NCI-H2196 treated with DMSO at 0.1 percent for 48 hours (cell line): ENCODE data around the gene GJD2.

ENCODE experiments used
- DNase-seq: peaks from one replicate; lab custom pipeline; 2025; ENCODE audit not compliant: unreplicated experiment; lab: John Stamatoyannopoulos, UW

Gene GJD2

DNA sequence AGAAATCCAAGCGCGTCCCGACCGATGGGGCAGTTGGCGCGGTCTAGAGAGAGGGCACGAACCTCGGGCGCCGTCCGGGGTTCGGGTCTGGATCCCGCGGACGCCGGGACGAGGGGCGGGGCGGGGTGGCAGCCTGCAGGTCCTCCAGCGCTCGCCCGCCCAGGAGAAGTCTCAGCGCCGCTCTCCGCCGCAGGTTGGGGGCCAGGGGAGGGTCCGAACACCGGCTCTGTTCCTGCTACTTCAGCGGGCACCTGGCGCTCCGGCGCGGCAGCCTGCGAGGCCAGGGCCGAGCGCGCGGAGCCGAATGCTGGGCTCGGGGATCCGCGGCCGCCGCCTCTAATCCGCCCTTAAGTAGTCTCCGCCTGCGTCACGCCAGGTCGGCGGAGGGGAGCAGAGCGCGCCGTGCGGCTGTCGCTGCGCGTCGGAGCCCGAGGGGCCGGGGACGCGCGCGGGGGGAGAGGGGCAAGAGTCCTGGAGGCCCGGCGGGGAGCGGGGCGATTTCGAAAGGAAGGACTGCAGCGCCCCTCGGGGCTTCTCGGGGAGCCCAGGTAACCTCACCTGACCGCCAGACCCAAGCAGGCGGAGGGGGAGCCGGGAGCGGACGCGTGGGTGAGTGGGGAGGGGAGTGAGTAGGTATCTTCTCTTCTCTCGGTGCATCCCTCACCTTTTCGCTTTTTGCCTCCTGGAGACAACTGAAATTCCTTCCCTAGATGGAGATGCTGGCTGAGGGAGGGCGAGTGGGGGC, at the start of gene GJD2:
GJD2 (minus strand) TSS at position 325 of the 745 bp plus-strand sequence. CDS start 510 bp downstream, outside the sequence.
- no peak for DNase-seq

DNA sequence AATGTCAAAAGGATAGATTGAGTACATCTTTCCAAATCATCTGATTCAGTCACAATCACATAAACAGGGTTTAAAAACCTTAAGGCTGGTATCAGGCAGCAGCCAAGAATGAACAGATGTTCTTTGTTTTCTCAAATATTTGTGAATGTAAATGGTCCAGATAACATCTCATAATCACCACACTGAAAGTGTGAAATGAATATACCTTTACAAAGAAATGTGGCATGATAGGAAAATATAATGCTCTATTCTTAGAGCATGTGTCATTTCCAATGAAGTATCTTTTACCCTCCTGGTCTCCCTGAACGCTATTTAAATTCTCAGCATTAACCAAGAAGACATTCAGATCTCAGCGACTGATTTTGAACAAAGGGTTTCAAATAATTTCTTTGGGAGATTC, 49.3 kb upstream of the GJD2 start:
- DNase-seq = no peak

DNA sequence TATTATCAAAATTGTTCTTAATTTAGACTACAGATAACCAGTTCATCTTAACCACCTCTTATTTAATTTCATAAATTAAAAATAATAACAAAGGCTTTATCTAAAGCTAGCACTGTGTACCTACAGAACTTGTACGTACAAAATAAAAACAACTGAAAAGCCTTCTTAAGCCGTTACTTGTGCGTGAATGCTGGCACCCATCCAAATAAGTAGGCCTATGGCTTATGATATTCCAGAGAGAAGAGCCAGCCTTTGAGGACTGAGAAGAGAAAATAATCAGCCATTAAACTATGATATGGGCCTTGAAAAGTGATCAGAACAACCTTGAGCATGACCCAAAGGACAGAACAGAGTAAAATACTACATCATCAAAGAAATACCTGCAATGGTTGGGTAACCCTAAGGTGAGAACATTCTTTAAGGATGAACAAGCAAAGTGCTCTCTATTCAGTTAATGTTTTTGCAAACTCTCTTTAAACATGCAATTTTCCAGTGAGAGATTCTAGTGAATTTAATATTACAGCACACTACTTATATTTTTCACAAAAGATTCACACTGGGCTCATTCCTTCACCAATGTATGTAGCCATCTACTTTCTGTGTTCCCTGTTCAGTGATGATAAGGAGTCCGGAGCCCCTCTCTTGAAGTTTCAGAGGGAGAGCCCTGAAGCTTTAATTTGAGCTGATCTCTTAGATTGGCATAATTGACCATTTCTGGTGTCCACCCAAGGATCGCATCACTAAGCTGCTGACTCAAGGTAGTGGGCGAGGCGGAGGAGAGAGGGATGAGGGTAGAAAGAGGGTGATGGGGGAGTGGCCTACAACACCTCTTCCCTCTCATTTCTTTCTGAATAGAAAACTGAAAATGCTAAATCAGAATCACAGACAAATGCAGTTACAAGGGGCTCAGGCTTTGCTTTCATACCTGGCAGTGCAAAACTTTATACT, 48.3 kb upstream of the GJD2 start:
- DNase-seq = no peak

DNA sequence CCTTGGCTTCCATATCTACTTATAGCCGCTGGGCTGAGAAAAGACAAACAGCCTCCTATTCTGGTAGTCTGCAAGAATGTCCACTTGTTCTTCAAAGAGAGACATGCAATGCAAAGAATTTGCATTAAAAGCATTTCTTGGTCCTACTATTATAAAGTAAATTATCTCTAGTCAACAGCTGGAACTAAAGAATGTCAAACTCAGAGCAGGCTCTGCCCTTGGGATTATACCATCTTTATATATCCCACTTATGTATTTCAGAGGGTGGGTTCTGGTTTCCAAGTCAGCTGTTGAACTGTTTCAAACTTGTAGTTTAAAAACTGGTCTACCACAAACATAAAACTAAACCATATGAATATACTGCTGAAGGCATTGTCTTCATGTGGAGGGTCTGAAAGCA, 47.6 kb upstream of the GJD2 start:
- DNase-seq = no peak

DNA sequence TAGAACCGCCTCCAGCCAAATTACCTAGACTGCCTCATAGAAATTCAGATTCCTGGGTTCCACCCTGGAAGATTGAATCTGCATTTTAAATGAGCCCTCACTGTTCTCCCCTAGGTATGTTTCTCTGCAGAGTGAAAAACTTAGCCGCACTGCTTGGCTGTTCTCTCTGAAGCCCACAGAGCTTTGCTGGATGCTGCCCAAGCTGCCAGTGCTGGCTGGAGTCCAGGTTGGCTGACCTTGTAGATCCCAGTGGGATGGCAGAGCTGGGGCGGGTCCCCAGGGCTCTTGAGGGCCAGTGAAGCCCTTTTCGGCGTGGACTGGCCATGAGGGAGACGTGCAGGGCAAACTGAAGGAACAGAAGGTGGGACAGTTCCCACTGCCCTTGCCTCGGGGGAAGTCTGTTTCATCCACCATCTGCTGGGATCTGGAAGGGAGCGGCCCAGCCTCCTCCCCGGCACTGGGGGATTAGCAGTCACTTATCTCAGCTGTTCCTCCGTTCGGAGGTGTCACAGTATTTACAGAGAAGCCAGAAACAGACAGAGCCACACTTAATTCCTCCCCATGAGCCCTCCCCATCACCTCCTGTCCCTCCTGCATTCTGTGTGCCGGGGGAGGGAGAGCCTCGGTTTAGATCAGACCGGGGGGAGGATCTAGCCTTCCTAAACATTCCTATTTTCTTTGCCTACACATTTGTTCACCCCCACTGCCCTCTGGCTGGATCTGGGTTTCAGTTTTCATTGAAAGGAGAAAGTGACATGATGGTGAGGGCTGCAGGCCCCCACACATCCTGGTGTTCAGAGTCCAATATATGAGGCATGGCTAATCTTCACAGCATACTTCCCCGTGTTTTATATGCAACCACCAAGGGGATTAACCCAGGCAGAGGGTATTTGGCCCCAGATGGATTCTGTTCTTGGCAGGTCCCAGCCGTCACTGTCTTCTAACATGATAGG, 44.6 kb upstream of the GJD2 start:
- no peak for DNase-seq

DNA sequence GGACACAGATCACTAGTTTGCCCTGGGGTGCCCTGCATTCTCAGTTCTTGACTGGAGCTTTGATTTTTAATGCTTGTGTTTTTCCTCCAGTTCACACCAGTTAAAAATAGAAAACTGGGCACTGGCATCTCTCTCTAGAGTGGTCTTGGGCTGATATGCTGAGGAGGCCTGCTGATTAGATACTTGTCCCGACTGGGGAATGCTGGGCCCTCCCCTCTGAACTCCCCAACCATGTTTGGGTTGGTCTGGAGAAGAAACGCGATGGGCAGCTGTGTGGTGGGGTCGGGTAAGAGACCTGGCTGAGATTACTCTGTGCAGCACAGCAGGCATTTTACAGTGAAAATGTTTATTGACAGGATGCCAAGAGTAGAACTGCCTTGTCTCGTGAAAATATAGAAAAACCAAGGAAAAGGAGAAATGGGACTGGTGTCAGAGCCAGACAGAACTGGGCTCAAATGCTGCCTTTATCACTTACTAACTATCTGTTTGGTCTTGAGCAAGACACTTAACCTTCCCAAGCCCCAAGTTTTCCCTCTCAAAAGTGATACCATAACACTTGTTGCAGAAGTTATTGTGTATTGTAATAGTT, 42.1 kb upstream of the GJD2 start:
- DNase-seq = no peak

DNA sequence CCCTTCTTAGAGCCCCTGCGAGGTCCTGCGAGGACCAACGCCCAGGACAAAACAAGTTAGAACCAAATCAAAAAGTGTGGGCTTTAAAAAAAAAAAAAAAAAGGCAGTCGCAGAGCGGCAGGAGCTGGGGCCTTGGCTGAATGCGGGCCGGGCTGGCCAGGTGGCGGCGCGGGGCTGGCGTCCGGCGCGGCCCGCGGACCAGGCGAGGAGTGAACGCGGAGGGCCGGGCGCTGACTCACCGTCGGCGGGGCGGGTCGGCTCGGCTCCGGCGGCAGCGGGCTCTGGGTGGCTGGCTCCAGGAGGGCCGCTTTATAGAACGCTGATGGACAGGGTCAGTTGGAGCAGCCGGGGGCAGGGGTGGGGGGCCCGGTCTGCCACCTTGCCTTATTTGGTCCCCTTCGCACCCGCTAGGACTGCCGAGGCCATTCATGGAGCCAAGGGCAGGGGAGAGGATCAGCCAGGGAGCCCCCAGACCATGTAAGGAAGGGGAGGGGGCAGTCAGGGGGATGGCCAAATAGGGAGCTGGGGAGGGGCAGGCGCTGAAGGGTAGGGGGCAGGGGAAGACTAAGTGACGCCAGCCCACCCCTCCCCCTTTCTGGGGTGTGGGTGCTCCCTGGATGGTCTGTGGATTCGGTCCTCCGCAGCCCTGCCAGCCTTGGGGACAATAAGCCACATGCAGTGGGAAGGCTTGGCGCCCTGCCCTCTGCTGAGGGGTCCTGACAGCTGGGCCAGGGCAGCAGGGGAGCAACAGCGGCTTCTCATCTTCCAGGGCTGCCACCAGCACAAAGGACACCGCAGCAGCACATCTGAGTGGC, 40.7 kb upstream of the GJD2 start, which contains the start of gene ACTC1:
ACTC1 (minus strand) TSS at position 283 of the 815 bp plus-strand sequence. CDS start 741 bp downstream, outside the sequence.
- DNase-seq = no peak

DNA sequence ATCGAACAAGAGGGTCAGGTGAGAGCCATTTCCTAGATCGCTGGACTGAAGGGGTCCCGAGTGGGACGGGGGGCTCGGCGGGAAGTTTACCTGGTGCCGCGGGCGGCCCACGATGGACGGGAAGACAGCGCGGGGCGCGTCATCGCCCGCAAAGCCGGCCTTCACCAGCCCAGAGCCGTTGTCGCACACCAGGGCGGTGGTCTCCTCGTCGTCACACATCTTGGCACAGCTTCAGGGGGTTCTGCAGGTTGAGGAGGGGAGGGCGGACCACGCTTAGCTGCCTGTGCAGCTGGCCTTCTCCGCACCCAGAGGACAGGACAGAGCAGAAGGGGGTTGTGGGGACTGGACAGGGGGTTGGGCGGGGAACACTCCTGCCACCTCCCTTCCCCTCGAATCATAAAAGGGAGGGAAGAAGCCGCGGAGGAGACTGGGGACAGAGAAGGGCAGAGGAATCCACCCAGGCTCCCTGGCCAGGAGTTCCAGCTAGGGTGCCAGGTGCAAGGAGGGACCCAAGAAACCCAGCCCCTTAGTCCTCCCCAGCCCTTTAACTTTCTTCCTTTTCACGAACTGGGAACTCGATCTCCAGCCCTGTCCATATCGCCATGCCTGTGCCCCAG, 39.9 kb upstream of the GJD2 start:
- DNase-seq = no peak

DNA sequence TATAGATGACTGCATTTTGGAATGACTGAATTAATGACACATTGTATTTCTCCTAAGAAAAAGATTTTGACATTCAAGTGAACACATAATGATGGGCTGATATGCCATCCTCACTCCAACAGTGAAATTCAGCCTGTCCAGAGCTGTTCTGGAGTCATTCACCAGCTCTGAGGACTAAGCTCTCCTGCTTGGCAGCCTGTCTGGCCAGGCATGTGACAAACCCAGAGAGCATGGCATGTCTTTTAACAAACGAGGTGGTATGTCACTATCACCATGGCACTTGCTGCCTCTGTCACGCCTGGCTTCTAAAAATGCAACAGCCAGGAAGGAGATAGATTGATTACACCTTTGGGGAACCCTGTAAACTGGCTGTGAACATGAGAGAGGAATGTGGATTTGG, 39.1 kb upstream of the GJD2 start:
- no peak for DNase-seq

DNA sequence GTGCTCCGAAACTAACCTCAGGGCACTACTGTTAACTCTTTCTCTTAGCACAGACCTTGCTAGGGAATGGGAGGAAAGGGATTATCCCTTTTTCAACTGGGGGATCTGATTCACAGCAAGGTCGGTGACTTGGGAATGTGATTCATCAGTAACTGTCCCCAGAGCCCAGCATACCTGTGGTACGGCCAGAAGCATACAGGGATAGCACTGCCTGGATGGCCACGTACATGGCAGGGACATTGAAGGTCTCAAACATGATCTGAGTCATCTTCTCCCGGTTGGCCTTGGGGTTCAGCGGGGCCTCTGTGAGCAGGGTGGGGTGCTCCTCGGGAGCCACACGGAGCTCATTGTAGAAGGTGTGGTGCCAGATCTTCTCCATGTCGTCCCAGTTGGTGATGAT, 38.3 kb upstream of the GJD2 start:
- DNase-seq = no peak

DNA sequence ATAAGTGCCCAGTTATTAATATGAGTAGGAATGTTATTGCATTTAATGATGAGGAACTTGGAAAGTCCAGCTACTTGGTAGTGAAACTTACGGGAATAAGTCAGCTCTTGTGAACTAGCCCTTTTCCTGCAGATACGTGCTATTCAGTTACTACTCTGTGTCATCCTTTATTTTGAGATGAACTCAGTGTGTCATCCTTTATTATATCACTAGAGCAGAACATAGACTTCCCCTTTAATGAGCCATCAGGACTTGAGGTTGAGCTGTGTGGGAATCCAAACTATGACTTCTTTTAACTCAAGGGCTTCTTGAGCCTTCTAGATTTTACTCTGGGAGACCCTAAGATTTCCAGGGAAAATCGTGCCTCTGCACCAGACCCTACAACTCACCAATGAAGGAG, 36.9 kb upstream of the GJD2 start:
- DNase-seq = no peak

DNA sequence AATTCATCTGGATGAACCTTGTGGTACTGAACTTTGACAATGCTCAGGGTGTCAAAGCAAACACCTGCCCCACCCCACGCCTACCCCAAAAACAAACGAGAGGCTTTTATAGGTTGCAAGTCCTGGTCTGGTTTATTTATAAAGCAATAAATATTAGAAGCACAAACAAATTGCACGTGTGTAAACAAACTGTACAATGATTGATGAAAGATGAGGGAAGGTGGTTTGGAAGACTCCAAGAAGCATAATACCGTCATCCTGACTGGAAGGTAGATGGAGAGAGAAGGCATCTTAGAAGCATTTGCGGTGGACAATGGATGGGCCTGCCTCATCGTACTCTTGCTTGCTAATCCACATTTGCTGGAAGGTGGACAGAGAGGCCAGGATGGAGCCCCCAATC, 35.3 kb upstream of the GJD2 start:
- no peak for DNase-seq

DNA sequence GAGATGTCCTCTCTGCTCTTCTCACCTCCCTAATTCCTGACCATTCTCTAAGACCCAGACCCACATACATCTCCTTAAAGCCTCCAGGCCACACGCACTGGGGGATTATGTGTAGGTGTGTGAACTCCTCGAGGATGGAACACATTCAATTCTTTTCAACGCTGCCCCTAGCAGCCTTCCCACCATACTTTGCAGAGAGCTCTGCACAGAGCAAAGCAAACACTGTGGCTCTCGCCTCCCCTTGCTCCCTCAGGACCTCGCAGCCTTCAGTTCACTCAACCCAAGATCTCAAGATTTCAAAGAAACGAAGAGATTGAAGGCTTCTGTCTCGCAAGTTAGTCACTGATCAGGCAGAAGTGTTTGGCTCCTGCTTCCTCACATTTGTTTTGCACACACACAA, 34.5 kb upstream of the GJD2 start:
- DNase-seq = no peak

DNA sequence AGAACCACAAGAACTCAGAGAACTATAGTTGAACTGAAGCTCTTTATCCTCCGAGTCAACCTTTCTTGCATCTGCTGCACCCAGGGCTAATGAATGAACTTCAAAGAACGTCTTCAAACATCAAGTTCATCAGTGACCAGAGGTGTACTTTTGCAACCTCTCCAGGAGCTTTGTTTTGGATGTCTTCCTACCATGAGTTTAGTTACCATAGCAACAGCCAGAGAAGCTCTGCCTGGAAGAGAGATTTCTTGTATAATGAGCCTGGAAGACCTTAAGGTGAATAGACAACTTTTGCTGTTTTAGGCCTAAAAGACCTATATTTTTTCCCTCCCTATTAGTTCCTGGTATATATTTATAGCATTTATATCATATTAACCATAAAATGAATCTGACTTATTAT, 31.4 kb upstream of the GJD2 start:
- no peak for DNase-seq

DNA sequence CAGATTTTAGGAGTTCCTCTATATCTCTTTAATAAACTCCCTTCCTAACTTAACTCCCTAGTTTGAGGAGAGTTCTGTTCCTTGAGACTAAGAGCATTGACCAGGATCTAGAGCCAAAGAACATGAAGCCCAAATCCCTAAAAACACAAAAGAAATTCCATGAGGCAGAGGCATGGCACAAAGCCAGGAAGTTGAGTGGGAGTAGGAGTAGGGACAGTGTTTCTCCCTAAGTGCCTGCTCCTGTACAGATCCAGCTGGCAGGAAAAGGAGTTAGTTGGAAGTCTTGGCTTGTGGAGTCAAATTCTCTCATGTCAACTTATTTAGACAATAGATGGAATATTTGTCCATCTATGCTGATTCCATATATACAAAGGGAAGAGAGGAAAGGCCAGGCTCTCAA, 29.2 kb upstream of the GJD2 start:
- no peak for DNase-seq

DNA sequence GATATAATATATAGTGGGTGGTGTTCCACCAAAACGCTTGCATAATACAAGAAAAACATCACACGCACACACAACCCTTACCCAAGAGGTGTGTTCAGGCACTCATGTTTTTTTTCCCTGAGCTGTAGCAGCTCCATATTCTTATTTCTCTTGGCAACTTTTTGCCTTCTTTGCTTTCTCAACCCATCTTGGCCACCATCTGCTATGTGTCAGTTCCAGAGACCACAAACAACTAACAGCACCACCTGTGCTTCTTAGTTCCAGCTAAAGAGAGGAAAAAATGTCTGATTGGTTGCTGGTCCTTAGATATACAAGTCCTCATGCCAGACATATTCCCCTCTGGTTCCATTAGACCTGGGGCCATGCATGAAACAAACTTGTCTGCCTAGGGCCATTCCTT, 28.6 kb upstream of the GJD2 start:
- no peak for DNase-seq

DNA sequence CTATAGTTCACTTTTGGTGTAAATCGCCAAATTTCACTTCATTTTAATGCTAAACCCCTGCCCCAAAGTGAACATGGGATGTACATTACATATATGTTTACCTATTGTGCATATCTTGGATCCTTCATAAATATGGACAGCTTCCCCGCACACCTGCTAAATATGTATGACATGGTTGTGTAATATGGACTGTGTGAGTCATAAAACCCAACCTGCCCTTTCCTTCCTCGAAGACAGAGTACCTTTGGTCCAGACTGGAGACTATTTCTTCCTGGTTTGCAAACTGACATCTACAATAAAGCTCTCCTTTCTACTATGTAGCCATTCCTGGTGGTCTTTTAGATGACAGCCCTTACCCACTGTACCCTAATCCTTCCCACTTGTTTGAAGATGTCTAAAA, 28.1 kb upstream of the GJD2 start:
- DNase-seq = no peak

DNA sequence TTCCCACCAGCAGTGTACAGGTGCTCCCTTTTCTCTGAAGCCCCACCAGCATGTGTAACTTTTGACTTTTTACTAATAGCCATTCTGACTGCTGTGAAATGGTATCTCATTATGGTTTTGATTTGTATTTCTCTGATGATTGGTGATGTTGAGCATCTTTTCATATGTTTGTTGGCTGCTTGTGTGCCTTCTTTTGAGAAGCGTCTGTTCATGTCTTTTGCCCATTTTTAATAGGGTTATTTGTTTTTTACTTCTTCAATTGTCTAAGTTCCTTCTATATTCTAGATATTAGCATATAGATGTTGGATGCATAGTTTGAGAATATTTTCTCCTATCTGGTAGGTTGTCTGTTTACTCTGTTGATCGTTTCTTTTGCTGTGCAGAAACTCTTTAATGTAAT, 25.9 kb upstream of the GJD2 start:
- DNase-seq = no peak

DNA sequence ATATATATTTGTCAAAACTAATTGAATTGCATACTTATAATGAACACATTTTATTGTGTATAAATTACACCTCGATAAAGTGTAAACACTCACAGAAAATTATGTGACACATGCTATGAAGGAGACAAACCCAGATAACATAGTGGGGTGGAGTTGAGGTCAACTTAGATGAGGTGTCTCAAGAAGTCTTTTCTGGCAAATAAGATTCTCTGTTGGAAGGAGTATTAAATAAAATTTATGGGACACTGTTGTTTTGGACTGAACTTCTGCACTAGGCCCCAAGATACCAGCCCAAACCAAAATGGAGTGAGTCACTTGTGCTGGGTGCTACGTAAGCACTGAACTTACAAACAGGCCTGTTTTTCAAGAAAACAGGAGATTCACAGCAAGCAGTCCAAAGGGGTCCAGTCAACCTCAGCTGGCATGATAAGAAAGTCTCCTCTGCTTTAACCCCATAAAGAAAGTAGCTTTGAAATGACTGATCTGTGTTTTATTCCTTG, 21.9 kb upstream of the GJD2 start:
- DNase-seq = no peak
